OCI-LY3 (cell line): ENCODE measurements around the gene PEMT.

Experiments used
- CTCF ChIP-seq: fragments of 200-600, 300-600 bp; sonication (generic); IDR thresholded peaks from 2 replicates; pipeline ENCODE4 v1.5.1; 2014; ENCODE audit warnings: antibody characterized with exemption, low read length, low read depth
- EZH2phosphoT487 ChIP-seq: fragments of 200-600 bp; shearing (Covaris generic); IDR thresholded peaks from 2 replicates; pipeline ENCODE4 v1.6.1; 2018; ENCODE audit warnings: antibody characterized with exemption, mixed run types, low read depth

GRCh38 chr17:17605083-17605728, 13.7 kb upstream of the PEMT start:
- TF ChIP-seq CTCF: no peak
- no peak for TF ChIP-seq EZH2phosphoT487
